NCI-H82 treated with DMSO at 0.1 percent for 48 hours (cell line): ENCODE data around the gene LRFN2.

Source experiments
- DNase-seq: peaks from one replicate; lab custom pipeline; 2025; ENCODE audit not compliant: unreplicated experiment; lab: John Stamatoyannopoulos, UW

LRFN2 gene

GRCh38 chr6:40586369-40587201 is 579 bp downstream of the LRFN2 start:
- no peak for DNase-seq

DNA sequence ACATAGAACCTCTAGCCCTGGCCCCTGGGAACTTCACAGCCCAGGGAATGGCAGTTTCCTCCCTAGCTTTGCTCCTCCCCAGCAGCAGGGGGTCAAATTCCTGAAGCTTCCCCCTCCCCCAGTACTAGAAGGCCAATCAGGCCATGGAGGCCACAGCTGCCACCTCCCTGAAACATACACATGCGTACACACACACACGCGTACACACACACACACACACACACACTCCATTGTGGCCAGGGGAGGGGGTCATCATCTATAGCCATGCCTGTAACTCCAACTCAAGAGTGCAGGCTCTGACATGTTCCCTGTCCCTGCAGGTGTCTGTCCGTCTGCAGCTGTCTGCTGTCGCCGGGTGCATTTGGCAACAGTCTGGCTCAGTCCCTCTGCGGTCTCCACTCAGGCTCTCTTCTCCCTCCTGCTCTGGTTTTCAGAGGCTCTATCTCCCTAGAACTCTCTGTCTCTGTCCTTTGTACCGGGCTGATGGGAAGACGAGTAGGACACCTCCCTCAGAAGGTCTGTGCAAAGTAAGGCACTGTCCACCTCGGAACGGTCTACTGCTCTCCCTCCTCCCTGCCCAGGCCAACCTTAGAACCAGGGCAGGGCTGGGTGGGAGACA is 1.4 kb downstream of the LRFN2 start:
- peak; percentile 60 for DNase-seq

DNA sequence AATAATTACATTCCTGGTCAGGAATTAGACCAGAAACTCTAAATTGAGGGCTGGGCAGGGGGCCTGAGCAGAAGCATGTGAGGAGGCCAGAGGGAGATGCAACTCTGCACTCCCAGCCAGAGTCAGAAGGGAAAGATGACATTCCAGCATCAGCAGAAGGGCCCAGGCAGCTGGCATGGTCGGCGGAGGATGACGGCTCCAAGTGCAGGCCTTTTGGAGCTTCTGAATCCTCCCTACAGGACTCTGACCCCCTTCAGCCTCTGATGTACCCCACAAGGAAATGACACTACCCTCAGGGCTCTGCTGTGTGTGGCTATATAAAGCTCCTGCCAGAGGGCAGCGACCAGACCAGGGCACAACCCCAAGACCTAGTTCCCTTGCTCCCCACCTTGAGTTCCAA is 1.9 kb downstream of the LRFN2 start:
- no peak for DNase-seq

DNA sequence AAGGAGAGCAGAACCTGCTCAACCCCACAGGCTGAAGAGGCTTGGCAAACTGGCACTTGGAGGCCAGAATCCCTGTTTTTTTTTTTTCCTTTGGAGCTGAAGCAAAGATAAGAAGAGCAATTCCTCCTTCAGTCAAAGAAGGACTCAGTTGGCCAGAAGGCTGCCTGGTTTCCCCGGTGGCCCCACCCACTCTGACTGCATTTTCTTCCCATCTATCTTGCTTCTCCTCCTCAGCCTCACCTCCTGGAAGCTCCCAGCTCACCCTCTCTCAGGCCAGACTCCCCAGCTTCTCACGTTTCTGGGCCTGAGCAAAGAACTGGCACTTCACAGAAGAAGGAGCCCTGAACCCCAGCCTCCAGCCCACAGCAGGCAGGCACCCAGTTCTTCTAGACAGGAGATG is 2.4 kb downstream of the LRFN2 start:
- DNase-seq, result no peak

DNA sequence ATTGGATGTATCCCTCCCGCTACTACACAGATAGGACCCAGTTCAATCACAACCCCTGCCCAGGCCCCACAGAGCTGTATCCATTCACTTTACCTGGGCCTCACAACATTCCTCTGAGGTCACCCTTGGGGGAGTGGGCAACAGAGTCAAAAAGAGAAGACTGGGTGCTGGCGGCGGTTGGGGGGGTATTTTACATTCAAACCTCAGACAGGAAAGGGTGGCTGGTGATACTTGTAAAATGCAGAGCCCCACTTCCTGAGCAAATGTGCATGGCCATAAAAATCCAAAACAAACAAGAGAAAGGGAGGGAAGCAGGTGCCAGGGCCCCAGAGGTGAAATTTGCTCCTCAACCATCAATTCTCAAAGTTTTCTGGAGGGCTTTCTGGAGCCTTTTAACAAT is 3.5 kb downstream of the LRFN2 start:
- no peak for DNase-seq

- DNase-seq, result no peak
These were observed 4.3 kb downstream of the LRFN2 start for GRCh38 chr6:40582892-40583291.

GRCh38 chr6:40579101-40579500 is 8.1 kb downstream of the LRFN2 start:
- peak; percentile 87 for DNase-seq

- DNase-seq, result no peak
These were observed 9.5 kb downstream of the LRFN2 start for GRCh38 chr6:40577672-40578071.

- no peak for DNase-seq
These were observed 13.9 kb downstream of the LRFN2 start for GRCh38 chr6:40573221-40573620.

GRCh38 chr6:40569162-40569910 is 17.8 kb downstream of the LRFN2 start:
- peak; percentile 26 for DNase-seq

DNA sequence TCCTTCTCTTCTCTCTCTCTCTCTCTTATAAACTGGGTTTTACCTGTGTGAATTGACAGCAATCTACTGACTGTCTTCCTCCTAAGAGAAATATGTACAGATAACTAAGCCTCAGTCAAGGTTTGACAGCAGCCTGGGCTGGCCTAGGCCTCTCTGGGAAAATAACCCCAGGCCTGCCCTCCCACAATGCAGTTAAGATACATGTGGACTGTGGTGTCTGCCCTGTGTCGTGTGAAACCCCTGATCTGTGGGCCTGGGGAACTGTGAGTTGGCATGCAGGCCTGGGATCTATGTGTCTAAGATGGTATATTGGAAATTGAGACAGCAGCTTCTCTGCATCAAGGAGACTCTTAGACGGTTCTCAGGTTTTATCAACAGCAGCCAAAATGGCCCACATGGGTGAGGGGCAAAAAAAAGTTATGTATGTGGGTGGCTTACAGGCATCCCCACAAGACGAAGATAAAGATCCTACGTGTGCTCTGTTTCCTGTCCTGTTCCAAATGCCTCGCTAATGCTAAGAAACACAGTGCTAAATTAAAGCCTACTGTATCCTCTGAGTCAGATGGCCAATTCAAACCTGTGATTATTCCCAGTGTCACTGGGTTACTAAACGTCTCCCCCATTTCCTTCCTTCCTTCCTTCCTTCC is 19.0 kb downstream of the LRFN2 start:
- no peak for DNase-seq

GRCh38 chr6:40563111-40563510 is 24.1 kb downstream of the LRFN2 start:
- DNase-seq, result no peak

DNA sequence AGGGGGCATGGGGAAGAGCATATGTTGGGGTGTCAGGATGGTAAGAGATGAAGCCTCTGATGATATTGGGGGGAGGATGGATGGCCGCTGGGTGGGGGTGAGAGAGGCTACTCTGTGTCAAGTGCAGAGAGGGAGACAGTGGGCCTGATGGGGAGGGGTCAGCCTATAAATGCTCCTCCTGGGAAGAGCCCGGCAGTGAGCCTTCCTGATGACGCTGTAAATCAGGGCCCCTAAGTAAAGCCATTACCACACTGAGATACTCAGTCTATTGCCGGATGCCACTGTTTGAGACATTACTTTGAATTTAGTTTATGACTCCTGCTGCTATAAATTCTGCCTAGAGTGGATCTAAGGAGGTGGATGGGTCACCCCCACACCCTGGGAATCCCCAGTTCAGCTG is 28.1 kb downstream of the LRFN2 start:
- DNase-seq, result no peak

- no peak for DNase-seq
These were observed 29.1 kb downstream of the LRFN2 start for GRCh38 chr6:40558102-40558501.

GRCh38 chr6:40556881-40557280 is 30.3 kb downstream of the LRFN2 start:
- peak; percentile 12 for DNase-seq

GRCh38 chr6:40556023-40556422 is 31.1 kb downstream of the LRFN2 start:
- no peak for DNase-seq

- DNase-seq, result no peak
These were observed 32.1 kb downstream of the LRFN2 start for GRCh38 chr6:40555092-40555491.

DNA sequence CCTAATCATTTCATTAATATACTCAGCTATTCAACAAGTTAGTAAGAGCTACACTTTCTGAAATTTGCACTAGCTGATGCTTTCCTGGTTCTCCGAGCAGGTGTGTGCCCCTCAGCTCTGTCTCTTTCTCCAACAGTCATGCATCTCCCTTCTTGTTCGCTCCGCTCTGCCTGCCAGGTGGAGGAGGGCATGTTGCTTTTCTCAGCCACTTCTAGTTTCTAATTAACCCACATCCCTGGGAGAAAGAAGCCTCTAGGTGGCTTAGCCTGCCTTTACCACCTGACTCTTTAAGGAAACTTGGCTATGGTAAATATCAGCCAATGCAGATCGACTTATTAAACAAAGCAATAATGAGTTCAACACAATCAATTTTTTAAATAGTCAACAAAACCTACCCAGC is 34.2 kb downstream of the LRFN2 start:
- no peak for DNase-seq

DNA sequence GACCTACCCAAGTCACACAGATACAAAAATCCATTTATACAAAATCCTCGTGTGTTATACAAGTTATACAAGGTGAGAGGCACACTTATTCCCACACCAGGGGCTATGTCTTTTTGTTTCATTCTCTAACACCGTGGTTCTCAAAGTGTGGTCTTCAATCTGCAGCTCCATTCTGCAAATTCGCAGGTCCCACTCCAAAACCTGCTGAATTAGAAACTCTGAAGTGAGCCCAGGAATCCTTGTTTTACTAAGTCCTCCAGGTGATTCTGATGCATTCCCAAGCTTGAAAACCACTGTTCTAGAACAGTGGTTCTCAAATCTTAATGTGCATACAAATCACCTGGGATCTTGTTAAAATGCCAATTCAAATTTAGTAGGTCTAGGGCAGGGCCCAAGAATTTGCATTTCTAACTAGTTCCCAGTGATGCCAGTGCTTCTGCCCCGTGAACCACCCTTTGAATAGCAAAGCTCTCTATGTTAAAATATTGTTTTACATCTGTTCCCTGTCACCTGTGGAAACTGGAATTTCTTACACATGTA is 35.1 kb downstream of the LRFN2 start:
- DNase-seq, result no peak

DNA sequence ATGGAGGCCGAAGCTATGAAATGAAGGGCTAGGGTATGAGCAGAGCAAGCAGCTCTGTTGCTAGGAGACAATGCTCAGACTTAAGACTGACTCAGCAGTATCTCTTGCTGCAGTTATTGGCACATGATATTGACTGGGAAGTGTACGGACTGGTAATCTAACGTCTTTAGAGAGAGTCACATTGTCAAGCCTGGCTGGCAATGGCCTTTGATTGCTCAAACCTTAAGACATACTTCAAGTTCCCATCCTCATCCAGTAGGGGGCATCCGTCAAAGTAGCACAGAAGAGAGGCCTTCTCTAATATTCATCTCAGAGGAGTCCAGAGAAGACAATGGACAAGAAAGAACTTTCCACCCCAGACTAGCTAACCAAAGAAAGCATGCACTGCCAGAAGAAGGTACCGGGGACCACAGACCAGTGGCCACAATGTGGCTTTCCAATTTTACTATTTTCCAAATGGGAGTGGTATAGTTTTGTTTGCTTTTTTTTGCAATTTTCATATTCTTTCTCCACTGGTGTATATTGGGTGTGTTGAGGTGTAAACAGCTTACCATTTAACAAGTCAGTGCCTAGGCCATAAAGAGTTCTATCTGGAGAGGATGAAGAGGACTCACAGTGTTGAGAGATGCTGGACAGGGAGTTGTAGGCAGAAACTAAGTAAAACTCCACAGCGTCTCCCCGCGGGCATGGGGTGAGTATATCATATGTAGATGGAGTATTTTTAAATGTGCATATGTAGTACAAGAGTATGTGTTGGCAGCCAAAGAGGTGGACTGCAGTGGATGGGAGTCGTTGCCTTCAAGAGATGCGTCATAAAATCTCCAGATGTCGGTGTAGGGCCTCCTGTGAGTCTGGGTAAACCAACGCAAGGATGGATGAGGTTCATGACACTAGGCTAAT is 36.7 kb downstream of the LRFN2 start:
- peak; percentile 30 for DNase-seq
